HepG2 (cell line): ENCODE results near the gene PANK4. TPM values are rescaled to one million over a fixed set of nuclear protein-coding genes. Genes with fewer than 3 reads are reported as not detected.
A peak's percentile ranks its signal among the peaks of the same experiment; 100 is the strongest.

Source experiments
- DRAP1 ChIP-seq: IDR thresholded peaks from 2 replicates; pipeline ENCODE4 v1.6.1; 2016; ENCODE audit warnings: missing genetic modification reagents, missing compliant biosample characterization
- HOXA3 ChIP-seq: sonication (generic); formaldehyde crosslinking; IDR thresholded peaks from 2 replicates; pipeline ENCODE4 v1.5.0; 2020; ENCODE audit warnings: missing genetic modification reagents
- MED1 ChIP-seq: sonication (generic); formaldehyde crosslinking; IDR thresholded peaks from 2 replicates; pipeline ENCODE4 v1.4.0; 2020; ENCODE audit warnings: missing genetic modification reagents
- MLLT10 ChIP-seq: sonication (generic); formaldehyde crosslinking; IDR thresholded peaks from 2 replicates; pipeline ENCODE4 v1.4.0; 2020; ENCODE audit warnings: missing genetic modification reagents
- MYC ChIP-seq: sonication (generic); formaldehyde crosslinking; IDR thresholded peaks from 2 replicates; pipeline ENCODE4 v1.9.0; 2021; ENCODE audit warnings: missing genetic modification reagents, borderline replicate concordance
- NONO ChIP-seq, 2 experiments: fragments of 450-650 bp in 1 of 2; sonication (generic) in 1 of 2; formaldehyde crosslinking in 1 of 2; IDR thresholded peaks in 1 of 2; conservative IDR thresholded peaks in 1 of 2; 2 replicates each; pipeline versions ENCODE4 v1.6.1 to v1.8.0; 2017 to 2022; ENCODE audit warnings: mild to moderate bottlenecking in 1 of 2, missing genetic modification reagents in 1 of 2, moderate library complexity in 1 of 2
- PHF5A ChIP-seq: IDR thresholded peaks from one replicate; pipeline ENCODE4 v1.6.1; 2018; ENCODE audit warnings: low read depth, missing genetic modification reagents; ENCODE audit not compliant: unreplicated experiment
- ZBED4 ChIP-seq: sonication (generic); formaldehyde crosslinking; IDR thresholded peaks from 2 replicates; pipeline ENCODE4 v1.4.0; 2020; ENCODE audit warnings: missing genetic modification reagents, borderline replicate concordance
- ZNF343 ChIP-seq: sonication (generic); formaldehyde crosslinking; IDR thresholded peaks from 2 replicates; pipeline ENCODE4 v1.4.0; 2020; ENCODE audit warnings: mild to moderate bottlenecking, missing genetic modification reagents
- ZNF646 ChIP-seq: sonication (generic); formaldehyde crosslinking; IDR thresholded peaks from 2 replicates; pipeline ENCODE4 v1.9.0; 2021; ENCODE audit warnings: mild to moderate bottlenecking, missing genetic modification reagents
- ZNF766 ChIP-seq: sonication (generic); formaldehyde crosslinking; IDR thresholded peaks from 2 replicates; pipeline ENCODE4 v1.5.0; 2020; ENCODE audit warnings: missing genetic modification reagents, borderline replicate concordance
- ZNF780A ChIP-seq: sonication (generic); formaldehyde crosslinking; IDR thresholded peaks from 2 replicates; pipeline ENCODE4 v1.8.0; 2022; ENCODE audit warnings: mild to moderate bottlenecking, missing genetic modification reagents, moderate library complexity
- polyA plus RNA-seq, 8 experiments: library from polyadenylated mRNA; depleted of rRNA in 3 of 8; stranded (reverse) in 7 of 8; unstranded in 1 of 8; fragments of >200 nt; fragmentation: Illumina TruSeq in 4 of 8; extraction: Trizol in 4 of 8; gene quantifications; 2 replicates each; pipeline versions ENCODE4 v1.2.1 to v1.2.3, GENCODE V29; 2011 to 2016; ENCODE audit warnings: low read depth in 4 of 8, missing spikeins in 1 of 8, mixed read lengths in 1 of 8; ENCODE audit not compliant: insufficient read depth in 1 of 8
- total RNA-seq, 5 experiments: library from RNA; depleted of rRNA; stranded (reverse); fragments of >200 nt; fragmentation: Illumina TruSeq; extraction: Trizol; gene quantifications; 2 replicates each; pipeline ENCODE4 v1.2.3, GENCODE V29; 2016; ENCODE audit warnings: low read depth in 1 of 5

PANK4 gene
- total and polyA plus RNA-seq, 2 of the 13 experiments (the other 11 are each of a cell fraction or from before 2014, with no cell fraction given) = 17.4 to 19.3 TPM

GRCh38 chr1:2496087-2496622 lies 30.2 kb downstream of the PANK4 start (continued):
- no peak for TF ChIP-seq ZNF646 (CRISPR knock-in tag)
- TF ChIP-seq PHF5A (CRISPR knock-in tag) = no peak
- peak; percentile 64; the same call in 1 of the 2 replicates for TF ChIP-seq ZBED4 (CRISPR knock-in tag)
- TF ChIP-seq ZNF343 (CRISPR knock-in tag) = no peak
- TF ChIP-seq HOXA3 (CRISPR knock-in tag) = peak; percentile 70
- TF ChIP-seq DRAP1 (CRISPR knock-in tag) = no peak
- TF ChIP-seq MYC = peak; percentile 48; the same call in 1 of the 2 replicates
- no peak for TF ChIP-seq NONO (IDR thresholded peaks at IDR 0.05)
- TF ChIP-seq NONO (CRISPR knock-in tag; conservative IDR thresholded peaks at IDR 0.05) = 0 out of 2 replicates have a peak, but pooled peaks have one; percentile 43
- 0 out of 2 replicates have a peak, but pooled peaks have one; percentile 48 for TF ChIP-seq ZNF780A (CRISPR knock-in tag)
- peak; percentile 62; the same call in 1 of the 2 replicates for TF ChIP-seq MED1 (CRISPR knock-in tag)
- TF ChIP-seq MLLT10 (CRISPR knock-in tag) = no peak
- peak; percentile 55; the same call in 1 of the 2 replicates for TF ChIP-seq ZNF766 (CRISPR knock-in tag)
